ENCODE data around the gene DENND2C. TPM values are rescaled to one million over a fixed set of nuclear protein-coding genes. Genes with fewer than 3 reads are reported as not detected.

The DENND2C gene
- total RNA-seq, 1 experiment from 2014 or later: 3.6 TPM

DNA sequence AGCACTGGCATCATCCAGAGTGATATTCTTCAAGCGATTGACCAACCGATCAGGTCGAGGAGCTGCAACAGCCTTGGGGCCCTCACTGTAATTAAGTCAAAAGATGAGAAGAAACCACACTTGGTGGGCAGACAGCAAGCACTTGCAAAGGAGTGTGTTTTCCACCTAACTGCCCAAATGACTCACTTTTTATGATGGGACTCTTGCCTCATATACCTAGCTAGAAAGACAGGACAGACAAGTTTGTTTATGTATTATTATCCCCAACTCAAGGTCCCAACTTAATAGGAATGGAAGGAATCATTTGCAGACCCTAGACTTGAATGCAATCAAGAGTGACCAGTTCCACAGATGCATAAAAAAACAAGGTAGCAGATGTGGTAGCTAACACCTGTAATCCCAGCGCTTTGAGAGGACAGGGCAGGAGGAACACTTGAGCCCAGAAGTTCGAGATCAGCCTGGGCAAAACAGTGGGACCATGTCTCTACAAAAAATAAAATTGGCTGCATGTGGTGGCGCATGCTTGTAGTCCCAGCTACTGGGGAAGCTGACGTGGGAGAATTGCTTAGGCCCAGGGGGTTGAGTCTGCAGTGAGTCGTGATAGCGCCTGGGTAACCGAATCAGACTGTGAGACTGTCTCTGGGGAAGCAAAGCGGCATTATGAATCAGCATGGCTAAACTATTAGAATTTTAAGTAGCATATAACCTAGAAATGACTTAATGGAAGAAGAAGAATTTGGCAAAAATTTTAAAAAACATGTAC, 49.0 kb upstream of the DENND2C start:
- H3K23me2 ChIP-seq (ENCODE audit: insufficient read length, low read depth, low read length, poor library complexity, severe bottlenecking): peaks cover 4% of the 10 kb centered on the region
- no peaks in the 10 kb centered on the region for H3K4me1 ChIP-seq (ENCODE audit: insufficient read depth, low read length)
- no peak overlapping the region for H2AK5ac ChIP-seq (ENCODE audit: insufficient read length, low read length)
- no peak for DNase-seq
- no peak overlapping the region for H3K23ac ChIP-seq (ENCODE audit: insufficient read length, low read depth, low read length)
- Mint-ChIP-seq H3K27ac (peak overlapping the region in 1 of 3 experiments; percentile 71; a peak in 2 of 7 replicates), H3K27me3 (ENCODE audit: low read depth) (no peaks in the 10 kb centered on the region), H3K4me3 (no peak overlapping the region), H3K4me1 (peaks cover 9 to 14% of the 10 kb centered on the region in 2 experiments), H3K36me3 (ENCODE audit: insufficient read depth in 1 of 3, low read depth in 3 of 3) (peaks cover 36 to 78% (median 78%) of the 10 kb centered on the region in 3 experiments; a peak in 6 of 7 replicates), H3K9me3 (no peaks in the 10 kb centered on the region)
- WGBS (ENCODE audit: extremely low coverage, insufficient read length, low lambda C conversion rate): no CpG with 5 or more reads among the region's 11 CpGs
- no peak overlapping the region for H3K27ac ChIP-seq (ENCODE audit: insufficient read length, low read depth, low read length)
- no peak overlapping the region for H3T11ph ChIP-seq (ENCODE audit: low read length)
- no peak overlapping the region for H3K56ac ChIP-seq (ENCODE audit: insufficient read length, low read depth, low read length)
- H4K5ac ChIP-seq (ENCODE audit: insufficient read length, low read depth, low read length): no peak overlapping the region
- no peak overlapping the region for H2AFZ ChIP-seq (ENCODE audit: low read length)
- TF ChIP-seq, protein P1, sequence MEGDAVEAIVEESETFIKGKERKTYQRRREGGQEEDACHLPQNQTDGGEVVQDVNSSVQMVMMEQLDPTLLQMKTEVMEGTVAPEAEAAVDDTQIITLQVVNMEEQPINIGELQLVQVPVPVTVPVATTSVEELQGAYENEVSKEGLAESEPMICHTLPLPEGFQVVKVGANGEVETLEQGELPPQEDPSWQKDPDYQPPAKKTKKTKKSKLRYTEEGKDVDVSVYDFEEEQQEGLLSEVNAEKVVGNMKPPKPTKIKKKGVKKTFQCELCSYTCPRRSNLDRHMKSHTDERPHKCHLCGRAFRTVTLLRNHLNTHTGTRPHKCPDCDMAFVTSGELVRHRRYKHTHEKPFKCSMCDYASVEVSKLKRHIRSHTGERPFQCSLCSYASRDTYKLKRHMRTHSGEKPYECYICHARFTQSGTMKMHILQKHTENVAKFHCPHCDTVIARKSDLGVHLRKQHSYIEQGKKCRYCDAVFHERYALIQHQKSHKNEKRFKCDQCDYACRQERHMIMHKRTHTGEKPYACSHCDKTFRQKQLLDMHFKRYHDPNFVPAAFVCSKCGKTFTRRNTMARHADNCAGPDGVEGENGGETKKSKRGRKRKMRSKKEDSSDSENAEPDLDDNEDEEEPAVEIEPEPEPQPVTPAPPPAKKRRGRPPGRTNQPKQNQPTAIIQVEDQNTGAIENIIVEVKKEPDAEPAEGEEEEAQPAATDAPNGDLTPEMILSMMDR (conservative IDR thresholded peaks at IDR 0.05): no peak
- no peak overlapping the region for H2BK12ac ChIP-seq (ENCODE audit: insufficient read length, low read depth, low read length)
- no peak overlapping the region for H2BK5ac ChIP-seq (ENCODE audit: insufficient read length, low read length)
- no peak overlapping the region for H2BK15ac ChIP-seq (ENCODE audit: low read depth, low read length)
- H3K18ac ChIP-seq (ENCODE audit: insufficient read length, low read depth, low read length): no peak overlapping the region
- no peaks in the 10 kb centered on the region for H3K9me3 ChIP-seq (ENCODE audit: control insufficient read depth, low read depth, low read length)
- H2BK120ac ChIP-seq (ENCODE audit: low read depth, low read length, poor library complexity, severe bottlenecking): no peak overlapping the region
- H3K27me3 ChIP-seq (ENCODE audit: insufficient read depth, low read length): no peaks in the 10 kb centered on the region
- no peak overlapping the region for H4K91ac ChIP-seq (ENCODE audit: insufficient read length, low read depth, low read length)
- H3K14ac ChIP-seq (ENCODE audit: insufficient read depth, low read length): no peak overlapping the region
- H4K8ac ChIP-seq (replicated peaks; ENCODE audit: insufficient read length, low read depth, low read length): no peak overlapping the region
- peaks cover 4% of the 10 kb centered on the region; the same call in 1 of the 2 replicates for H3K79me2 ChIP-seq (ENCODE audit: insufficient read depth, low read length)
- H3K79me1 ChIP-seq (ENCODE audit: insufficient read depth, low read depth, low read length, poor library complexity, severe bottlenecking): no peaks in the 10 kb centered on the region
- no peak overlapping the region for H2BK20ac ChIP-seq (ENCODE audit: low read depth, low read length, poor library complexity, severe bottlenecking)
- no peak overlapping the region for H3K4ac ChIP-seq (ENCODE audit: low read depth, low read length)
- H4K20me1 ChIP-seq (ENCODE audit: control insufficient read depth, insufficient read depth, insufficient read length): no peaks in the 10 kb centered on the region
- H3K4me2 ChIP-seq (ENCODE audit: insufficient read depth, insufficient read length, low read length): no peak overlapping the region
- H3K9ac ChIP-seq (ENCODE audit: extremely low read depth, insufficient read length, low read length): no peak overlapping the region
